GM19193 (cell line): ENCODE measurements around the gene TBC1D30.

Source experiments
- POLR2A ChIP-seq: IDR thresholded peaks from 4 replicates; pipeline ENCODE4 v1.6.1; 2011; ENCODE audit not compliant: insufficient read depth, insufficient read length; ENCODE audit errors: extremely low read depth

TBC1D30 gene, protein sequence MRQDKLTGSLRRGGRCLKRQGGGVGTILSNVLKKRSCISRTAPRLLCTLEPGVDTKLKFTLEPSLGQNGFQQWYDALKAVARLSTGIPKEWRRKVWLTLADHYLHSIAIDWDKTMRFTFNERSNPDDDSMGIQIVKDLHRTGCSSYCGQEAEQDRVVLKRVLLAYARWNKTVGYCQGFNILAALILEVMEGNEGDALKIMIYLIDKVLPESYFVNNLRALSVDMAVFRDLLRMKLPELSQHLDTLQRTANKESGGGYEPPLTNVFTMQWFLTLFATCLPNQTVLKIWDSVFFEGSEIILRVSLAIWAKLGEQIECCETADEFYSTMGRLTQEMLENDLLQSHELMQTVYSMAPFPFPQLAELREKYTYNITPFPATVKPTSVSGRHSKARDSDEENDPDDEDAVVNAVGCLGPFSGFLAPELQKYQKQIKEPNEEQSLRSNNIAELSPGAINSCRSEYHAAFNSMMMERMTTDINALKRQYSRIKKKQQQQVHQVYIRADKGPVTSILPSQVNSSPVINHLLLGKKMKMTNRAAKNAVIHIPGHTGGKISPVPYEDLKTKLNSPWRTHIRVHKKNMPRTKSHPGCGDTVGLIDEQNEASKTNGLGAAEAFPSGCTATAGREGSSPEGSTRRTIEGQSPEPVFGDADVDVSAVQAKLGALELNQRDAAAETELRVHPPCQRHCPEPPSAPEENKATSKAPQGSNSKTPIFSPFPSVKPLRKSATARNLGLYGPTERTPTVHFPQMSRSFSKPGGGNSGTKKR

DNA sequence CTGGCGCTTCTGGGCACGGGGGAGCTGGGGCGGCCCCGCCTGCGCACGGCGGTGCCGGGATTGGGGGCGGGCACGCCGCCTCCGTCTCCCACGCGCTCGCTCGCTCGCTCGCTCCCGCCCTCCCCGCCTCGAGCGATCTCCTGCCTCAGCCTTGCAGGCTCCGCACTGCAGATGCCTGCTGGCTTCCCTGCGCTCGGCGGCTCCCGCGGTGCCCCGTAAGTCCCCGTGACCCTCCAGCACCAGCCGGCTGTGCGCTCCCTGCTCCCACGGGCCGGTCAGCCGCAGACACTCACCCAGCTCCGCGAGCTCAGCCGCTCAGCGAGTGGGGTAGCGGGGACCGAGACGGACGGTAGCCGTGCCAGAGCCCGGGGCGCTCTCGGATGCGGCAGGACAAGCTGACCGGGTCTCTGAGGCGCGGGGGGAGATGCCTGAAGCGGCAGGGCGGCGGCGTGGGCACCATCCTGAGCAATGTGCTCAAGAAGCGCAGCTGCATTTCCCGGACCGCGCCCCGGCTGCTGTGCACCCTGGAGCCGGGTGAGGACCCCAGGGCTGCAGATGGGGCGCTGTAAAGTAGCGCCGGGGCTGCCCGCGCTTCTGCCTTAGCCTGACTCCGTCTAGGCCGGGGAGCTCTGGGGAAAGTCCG lies at the start of gene TBC1D30:
Gene TBC1D30, plus strand, starts transcription at position 148 of the 643 bp plus-strand sequence. Its CDS starts 233 bp downstream, at position 381.
- TF ChIP-seq POLR2A: no peak

DNA sequence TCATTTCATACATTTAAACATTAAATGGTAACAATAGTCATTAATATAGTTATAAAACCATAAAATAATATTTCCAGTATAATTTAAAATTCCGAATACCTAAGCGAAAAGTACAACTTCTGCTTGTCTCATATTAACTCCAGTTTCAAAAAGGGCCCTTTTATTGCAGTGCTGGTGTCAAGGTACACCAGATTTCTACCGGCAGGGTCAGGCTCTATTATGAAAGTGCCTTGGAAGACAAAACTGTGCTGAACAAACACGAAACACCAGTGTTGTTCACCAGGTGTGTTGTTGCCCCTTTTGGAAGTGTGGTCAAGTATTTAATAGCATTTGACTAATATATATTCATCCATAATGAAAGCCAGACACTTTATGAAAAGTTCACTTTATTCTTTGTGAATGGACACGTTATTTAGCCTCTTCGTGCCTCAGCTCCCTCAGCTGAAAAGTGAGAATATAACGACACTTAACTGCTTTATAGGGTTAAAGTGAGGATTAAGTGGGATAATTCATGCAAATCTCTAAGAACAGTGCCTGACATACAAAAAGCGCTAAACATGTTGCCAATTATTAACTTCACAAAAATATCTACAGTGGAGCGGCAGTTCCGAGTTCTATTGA lies 45.0 kb upstream of the TBC1D30 start:
- no peak for TF ChIP-seq POLR2A

DNA sequence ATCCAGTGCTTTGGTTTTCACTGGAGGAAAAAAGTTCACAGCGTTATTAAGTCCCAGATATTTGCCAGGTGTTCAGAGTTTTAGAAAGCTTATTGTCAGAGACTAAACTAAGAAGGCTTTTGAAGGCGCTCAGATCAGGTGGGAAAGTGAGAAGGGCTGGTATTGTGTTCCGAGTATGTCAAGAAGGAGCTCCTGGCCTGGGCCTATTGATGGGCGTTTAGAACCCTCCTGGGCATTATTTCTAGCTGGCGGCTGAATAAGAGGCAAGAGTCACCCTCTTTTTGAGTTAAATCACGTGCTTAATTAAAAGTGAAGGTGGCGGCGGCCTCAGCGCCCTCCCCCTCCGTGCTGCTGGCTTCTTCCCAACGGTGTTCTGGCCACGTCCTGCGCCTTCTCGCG lies 44.3 kb upstream of the TBC1D30 start:
- TF ChIP-seq POLR2A: no peak

DNA sequence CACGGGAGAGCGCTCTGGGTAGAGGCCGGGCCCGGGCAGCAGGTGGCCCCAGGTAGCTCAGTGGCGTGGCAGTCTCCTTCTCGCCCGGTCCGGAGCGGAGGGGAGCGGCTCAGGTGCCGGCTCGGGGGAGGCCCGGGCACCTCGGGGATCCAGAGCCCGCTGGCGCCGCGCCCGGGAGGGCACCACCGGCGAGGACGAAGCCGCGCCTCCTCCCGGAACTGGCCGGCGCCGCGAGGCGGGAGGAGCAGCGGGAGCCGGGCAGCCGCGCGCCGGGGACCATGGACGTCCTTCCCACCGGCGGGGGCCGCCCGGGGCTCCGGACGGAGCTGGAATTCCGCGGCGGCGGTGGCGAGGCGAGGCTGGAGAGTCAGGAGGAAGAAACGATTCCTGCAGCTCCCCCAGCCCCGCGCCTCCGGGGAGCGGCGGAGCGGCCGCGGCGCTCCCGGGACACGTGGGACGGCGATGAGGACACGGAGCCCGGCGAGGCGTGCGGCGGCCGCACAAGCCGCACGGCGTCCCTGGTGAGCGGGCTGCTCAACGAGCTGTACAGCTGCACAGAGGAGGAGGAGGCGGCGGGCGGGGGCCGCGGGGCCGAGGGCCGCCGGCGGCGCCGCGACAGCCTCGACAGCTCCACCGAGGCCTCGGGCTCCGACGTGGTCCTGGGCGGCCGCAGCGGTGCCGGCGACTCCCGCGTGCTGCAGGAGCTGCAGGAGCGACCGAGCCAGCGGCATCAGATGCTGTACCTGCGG lies 43.7 kb upstream of the TBC1D30 start:
- no peak for TF ChIP-seq POLR2A

DNA sequence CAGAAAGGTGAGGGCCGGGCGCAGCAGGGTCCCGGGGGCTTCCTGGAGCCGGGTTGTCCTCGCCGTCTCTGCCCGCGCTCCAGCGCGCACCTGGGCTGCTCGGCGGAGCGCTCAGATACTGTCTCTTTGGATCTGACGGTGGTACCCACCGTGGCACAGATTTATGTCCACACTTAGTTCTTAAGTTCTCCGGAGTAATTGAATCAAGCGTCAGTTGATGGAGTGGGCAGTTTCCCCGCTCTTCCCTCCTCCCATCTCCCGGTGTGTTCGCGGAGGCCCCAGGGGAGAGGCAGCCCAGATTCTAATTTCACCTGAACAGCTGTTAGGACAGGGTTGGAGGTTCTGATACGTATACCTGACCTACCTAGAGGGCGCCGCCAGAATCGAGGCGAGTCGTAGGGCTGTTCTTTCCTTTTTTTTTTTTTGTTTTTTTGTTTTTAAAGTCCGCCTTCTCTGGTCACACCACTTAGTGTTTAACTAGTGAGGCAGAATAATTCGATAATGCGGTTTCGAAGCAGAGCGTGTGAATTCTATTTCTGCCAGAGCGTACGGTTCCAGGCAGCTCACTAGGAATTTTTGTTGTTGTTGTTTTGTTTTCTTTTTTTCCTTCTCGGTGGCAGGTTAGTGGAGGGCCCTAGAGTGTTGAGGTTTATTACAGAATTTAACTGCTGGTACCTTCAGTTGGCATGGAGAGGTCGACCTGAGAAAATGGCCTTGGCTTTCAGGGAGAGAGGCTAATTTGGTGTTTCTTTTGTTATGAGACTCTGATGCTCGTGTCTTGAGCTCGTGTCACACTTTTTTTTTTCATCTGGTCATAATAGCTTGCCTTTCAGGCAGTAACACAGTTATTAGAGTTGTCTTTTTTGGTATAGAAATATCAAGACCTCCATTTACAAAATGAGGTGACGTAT lies 42.9 kb upstream of the TBC1D30 start:
- no peak for TF ChIP-seq POLR2A

DNA sequence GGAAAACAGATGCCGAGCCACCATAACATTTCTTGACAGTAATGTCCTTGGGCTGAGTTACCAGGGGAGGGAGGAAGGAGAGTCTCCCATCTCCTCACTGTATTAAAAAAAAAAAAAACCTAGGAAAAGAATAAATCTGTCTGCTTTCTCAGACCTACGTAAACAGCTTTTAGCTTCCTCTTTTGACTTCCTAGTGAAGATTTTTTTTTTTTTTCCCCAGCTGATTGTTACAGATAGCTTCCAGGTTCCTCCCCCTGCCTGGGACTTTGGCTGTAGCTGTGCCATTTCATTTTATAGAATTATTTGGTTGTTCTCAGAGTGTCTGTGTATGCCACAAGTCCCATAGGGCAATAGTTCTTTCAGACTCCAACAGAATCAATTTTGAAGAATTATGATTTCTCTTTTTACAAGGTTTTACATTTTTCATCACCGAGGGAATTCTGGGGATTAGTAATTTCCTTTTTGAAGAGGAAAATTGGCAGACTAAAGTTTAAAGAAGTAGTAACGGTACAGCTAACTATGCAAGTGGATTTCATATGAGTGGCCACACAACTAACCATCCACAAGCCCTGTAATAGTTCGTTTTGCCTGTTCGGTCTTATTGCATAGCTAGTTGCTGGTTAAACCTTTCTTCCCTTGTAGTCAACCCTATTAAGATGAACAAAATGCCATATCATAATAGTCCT lies 42.1 kb upstream of the TBC1D30 start:
- TF ChIP-seq POLR2A: no peak

DNA sequence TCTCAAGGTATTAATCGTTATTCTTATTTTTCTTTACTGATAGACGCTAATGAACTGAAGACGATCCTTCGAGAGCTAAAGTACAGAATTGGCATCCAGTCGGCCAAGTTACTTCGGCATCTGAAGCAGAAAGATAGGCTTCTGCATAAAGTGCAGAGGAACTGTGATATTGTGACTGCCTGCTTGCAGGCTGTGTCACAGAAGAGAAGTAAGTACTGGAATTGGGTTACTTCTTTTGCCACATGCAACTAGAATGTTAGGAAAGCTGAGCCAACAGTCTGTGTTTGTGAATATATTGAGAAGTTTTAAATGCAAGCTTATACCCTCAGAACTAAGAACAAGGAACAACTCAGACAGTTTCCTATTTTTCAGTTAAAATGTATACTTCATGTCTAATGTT lies 38.6 kb upstream of the TBC1D30 start:
- TF ChIP-seq POLR2A: no peak

DNA sequence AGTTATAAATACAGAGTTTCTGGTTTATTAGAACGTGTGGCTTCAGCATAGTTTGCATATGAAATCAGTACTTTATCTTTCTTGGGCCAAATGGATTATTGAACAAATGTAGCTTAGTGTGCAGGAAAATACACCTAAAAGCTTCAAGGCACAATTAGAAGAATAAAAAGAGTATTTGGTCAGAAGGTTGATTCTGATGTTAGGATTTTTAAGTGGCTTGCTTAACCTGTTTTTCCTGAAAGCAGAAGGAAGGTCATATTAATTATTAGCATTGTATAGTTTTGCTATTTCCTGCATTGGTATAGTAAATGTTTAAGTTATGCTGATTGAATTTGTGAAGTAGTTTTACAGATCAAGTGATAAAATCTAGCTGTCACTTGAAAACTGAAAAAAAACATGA lies 34.3 kb upstream of the TBC1D30 start:
- no peak for TF ChIP-seq POLR2A

DNA sequence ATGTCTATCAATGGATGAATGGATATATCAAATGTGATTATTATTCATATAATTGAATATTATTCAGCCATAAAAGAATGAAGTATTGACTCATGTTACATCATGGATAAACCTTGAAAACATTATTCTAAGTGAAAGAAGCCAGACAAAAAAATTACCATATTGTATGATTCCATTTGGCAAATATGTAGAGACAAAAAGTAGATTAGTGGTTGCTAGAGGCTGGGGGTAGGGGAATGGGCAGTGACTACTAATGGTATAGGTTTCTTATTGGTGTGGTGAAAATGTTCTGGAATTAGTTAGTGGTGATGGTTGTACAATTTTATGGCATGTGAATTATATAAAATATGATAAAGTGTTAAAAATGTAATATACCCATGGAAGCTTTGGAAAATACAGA lies 33.4 kb upstream of the TBC1D30 start:
- no peak for TF ChIP-seq POLR2A

DNA sequence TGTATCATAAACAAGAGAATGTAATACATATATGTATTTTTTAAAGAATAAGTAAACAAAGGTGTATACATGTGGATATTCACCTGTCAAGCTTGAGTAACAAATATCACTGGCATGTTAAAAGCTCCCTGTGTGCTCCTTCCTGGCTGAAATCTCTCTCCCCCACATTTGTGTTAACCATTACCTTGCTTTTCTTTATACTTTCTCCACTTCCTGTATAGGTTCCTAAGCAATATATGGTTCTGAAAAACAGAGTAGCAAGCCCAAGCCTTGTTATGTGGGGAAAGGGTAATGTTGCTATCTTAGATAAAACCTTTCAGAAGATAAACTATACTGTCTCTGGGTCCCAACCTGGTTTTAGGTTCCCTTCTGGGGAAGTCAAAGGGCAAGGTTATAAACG lies 32.3 kb upstream of the TBC1D30 start:
- TF ChIP-seq POLR2A: no peak

DNA sequence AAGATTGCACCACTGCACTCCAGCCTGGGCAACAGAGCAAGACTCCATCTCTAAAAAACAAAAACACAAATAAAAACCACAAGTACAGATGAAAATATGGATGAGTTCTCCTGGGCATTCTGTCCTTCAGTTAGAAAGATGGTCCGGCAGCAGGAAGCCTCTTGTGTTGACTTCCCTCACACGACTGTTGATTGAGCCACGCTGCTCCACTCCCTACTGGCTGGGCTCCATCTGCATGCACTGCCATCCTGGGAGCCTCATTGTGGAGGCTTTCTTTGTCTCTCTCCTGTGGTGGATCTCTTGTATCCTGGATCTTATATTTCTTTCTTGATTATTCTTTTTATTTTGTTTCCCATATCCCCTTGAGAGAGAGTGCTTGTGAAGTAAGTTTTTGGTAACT lies 30.8 kb upstream of the TBC1D30 start:
- TF ChIP-seq POLR2A: no peak

DNA sequence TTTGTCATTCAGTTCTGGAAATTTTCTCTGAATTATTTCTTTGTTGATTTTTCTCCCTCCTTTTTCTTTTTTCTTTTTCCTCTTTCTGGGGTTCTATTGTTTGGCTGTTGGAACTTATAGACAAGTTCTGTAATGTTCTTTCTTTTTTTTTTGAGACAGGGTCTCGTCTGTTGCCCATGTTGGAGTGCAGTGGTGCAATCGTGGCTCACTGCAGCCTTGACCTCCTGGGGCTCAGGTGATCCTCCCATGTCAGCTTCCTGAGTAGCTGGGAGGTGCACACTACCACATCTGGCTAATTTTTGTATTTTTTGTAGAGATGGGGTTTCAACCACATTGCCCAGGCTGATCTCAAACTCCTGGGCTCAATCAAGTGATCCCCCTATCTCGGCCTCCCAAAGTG lies 30.1 kb upstream of the TBC1D30 start:
- no peak for TF ChIP-seq POLR2A
